ENCODE measurements around the gene DUSP1.

DNA sequence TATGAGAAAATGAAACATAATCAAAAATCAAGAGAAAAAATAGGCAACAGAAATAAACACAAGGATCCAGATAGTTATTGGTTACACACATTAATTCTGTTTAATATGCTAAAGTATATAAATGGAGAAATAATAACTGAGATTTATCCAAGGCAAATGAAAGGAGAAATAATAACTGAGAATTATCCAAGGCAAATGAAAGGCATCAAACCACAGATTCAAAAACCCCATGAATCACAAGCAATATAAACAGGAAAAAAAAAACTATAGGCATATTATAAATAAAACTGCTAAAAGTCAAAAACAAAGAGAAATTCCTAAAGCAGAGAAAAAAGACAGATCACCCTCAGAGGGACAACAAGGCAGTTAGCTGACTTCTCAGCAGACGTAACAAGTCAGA is 10.9 kb downstream of the DUSP1 start:
- TF ChIP-seq GATA3 (IDR thresholded peaks at IDR 0.05; ENCODE audit: low read depth, low read length) (no peak), GATA2 (IDR thresholded peaks at IDR 0.05; ENCODE audit: low read depth, low read length) (no peak)
